Measurements from ENCODE around the gene CD96. TPM values are rescaled to one million over a fixed set of nuclear protein-coding genes. Genes with fewer than 3 reads are reported as not detected.

CD96 gene
- polyA plus RNA-seq, 1 donor from 2014 or later = not detected

DNA sequence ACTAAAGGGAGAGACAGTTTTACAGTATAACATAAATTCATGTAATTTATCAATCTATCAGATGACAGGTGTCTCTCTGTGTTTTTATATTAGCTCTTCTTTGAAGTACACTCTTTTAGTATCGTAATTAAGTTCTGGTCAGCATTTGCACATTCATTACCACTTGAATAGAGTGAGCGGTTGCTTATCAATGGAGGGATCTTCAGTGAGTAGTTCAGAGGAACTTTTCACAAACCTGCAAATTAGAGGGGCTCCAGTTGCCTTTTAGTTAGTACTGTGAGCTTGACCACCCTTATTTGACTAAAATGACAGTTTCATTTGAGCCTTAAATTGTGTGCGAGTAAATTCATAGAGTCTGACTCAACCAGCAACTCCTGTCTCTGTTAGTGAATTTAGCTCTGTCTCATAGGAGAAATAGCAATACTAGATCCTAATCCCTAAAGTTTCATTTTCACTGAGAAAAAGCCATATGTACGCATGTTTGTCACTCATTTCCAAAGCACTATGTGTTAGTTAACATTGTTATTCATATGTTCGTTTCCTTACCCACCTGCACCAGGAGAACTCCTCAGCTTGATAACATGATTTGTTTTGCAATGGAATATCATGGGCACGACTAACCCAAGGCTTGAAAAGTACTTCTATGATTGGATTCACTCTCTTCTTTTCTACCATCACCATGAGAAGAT lies 110.6 kb downstream of the CD96 start:
- no peaks in the 10 kb centered on the region for H3F3A ChIP-seq (ENCODE audit: insufficient read depth, low read length, poor library complexity, severe bottlenecking)
- H3K36me3 ChIP-seq (ENCODE audit: insufficient read depth, low read length) = no peaks in the 10 kb centered on the region
- no peaks in the 10 kb centered on the region for H4K20me1 ChIP-seq (ENCODE audit: insufficient read depth)
- no peaks in the 10 kb centered on the region for H3K9me2 ChIP-seq (ENCODE audit: insufficient read depth, low read length)
- H3K9ac ChIP-seq (ENCODE audit: low read length) = no peak overlapping the region
- H3K9me3 ChIP-seq (ENCODE audit: low read length) = no peaks in the 10 kb centered on the region
- no peak overlapping the region for H3K4me3 ChIP-seq (ENCODE audit: low read length)
- no peak overlapping the region for H2AFZ ChIP-seq (ENCODE audit: low read depth, low read length)
- no peak overlapping the region for H3K4me2 ChIP-seq (ENCODE audit: low read length)
- no peaks in the 10 kb centered on the region for H3K79me2 ChIP-seq (replicated peaks; ENCODE audit: insufficient read depth, low read length)
- no peaks in the 10 kb centered on the region for H3K27me3 ChIP-seq (ENCODE audit: insufficient read depth, low read depth, low read length)
- no peak overlapping the region for H3K27ac ChIP-seq (ENCODE audit: low read length)
- no peak for TF ChIP-seq MXI1 (conservative IDR thresholded peaks at IDR 0.05; ENCODE audit: poor library complexity, severe bottlenecking)
- TF ChIP-seq EZH2 (IDR thresholded peaks at IDR 0.05; ENCODE audit: borderline replicate concordance, insufficient read depth, low read length, poor library complexity, severe bottlenecking) = no peak
- TF ChIP-seq SMC3 (conservative IDR thresholded peaks at IDR 0.05; ENCODE audit: poor library complexity) = no peak
- TF ChIP-seq POLR2AphosphoS5 (IDR thresholded peaks at IDR 0.05) = no peak
- TF ChIP-seq, protein P1, sequence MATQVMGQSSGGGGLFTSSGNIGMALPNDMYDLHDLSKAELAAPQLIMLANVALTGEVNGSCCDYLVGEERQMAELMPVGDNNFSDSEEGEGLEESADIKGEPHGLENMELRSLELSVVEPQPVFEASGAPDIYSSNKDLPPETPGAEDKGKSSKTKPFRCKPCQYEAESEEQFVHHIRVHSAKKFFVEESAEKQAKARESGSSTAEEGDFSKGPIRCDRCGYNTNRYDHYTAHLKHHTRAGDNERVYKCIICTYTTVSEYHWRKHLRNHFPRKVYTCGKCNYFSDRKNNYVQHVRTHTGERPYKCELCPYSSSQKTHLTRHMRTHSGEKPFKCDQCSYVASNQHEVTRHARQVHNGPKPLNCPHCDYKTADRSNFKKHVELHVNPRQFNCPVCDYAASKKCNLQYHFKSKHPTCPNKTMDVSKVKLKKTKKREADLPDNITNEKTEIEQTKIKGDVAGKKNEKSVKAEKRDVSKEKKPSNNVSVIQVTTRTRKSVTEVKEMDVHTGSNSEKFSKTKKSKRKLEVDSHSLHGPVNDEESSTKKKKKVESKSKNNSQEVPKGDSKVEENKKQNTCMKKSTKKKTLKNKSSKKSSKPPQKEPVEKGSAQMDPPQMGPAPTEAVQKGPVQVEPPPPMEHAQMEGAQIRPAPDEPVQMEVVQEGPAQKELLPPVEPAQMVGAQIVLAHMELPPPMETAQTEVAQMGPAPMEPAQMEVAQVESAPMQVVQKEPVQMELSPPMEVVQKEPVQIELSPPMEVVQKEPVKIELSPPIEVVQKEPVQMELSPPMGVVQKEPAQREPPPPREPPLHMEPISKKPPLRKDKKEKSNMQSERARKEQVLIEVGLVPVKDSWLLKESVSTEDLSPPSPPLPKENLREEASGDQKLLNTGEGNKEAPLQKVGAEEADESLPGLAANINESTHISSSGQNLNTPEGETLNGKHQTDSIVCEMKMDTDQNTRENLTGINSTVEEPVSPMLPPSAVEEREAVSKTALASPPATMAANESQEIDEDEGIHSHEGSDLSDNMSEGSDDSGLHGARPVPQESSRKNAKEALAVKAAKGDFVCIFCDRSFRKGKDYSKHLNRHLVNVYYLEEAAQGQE (IDR thresholded peaks at IDR 0.05; ENCODE audit: borderline replicate concordance) = no peak
- no peak for TF ChIP-seq RAD21 (conservative IDR thresholded peaks at IDR 0.05)
- no peak for TF ChIP-seq TAF1 (IDR thresholded peaks at IDR 0.05; ENCODE audit: low read depth)
- TF ChIP-seq, protein P2, sequence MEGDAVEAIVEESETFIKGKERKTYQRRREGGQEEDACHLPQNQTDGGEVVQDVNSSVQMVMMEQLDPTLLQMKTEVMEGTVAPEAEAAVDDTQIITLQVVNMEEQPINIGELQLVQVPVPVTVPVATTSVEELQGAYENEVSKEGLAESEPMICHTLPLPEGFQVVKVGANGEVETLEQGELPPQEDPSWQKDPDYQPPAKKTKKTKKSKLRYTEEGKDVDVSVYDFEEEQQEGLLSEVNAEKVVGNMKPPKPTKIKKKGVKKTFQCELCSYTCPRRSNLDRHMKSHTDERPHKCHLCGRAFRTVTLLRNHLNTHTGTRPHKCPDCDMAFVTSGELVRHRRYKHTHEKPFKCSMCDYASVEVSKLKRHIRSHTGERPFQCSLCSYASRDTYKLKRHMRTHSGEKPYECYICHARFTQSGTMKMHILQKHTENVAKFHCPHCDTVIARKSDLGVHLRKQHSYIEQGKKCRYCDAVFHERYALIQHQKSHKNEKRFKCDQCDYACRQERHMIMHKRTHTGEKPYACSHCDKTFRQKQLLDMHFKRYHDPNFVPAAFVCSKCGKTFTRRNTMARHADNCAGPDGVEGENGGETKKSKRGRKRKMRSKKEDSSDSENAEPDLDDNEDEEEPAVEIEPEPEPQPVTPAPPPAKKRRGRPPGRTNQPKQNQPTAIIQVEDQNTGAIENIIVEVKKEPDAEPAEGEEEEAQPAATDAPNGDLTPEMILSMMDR (IDR thresholded peaks at IDR 0.05; ENCODE audit: poor library complexity, severe bottlenecking) = no peak
- no peak for TF ChIP-seq EP300 (conservative IDR thresholded peaks at IDR 0.05; ENCODE audit: poor library complexity, severe bottlenecking)

DNA sequence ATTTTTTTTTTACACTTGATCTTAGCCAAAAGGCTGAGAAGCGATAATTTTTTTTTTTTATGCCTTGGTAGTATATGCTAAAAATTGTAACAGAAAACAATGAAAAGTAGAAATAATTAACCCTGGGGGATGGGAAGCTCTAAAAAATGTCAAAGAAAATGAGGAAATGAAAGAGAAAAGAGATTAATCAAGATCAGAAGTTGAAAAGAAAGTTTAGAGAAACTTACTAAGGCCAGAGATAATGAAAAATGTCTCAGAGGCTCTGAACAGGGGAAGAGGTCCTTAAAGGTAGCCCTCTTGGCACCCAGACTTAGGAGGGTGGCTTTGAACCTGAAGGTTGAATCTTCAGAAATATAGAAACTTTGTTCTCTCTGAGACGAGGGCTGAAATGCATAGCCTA lies 111.8 kb downstream of the CD96 start:
- H3K9me3 ChIP-seq (ENCODE audit: low read length) = no peaks in the 10 kb centered on the region
- H4K20me1 ChIP-seq (ENCODE audit: insufficient read depth) = no peaks in the 10 kb centered on the region
- TF ChIP-seq EP300 (conservative IDR thresholded peaks at IDR 0.05; ENCODE audit: poor library complexity, severe bottlenecking) (no peak), TAF1 (IDR thresholded peaks at IDR 0.05; ENCODE audit: low read depth) (no peak)
- TF ChIP-seq, protein P2 (IDR thresholded peaks at IDR 0.05; ENCODE audit: poor library complexity, severe bottlenecking) = no peak
- H3K4me2 ChIP-seq (ENCODE audit: low read length) = no peak overlapping the region
- H2AFZ ChIP-seq (ENCODE audit: low read depth, low read length) = no peak overlapping the region
- no peaks in the 10 kb centered on the region for H3K36me3 ChIP-seq (ENCODE audit: insufficient read depth, low read length)
- no peaks in the 10 kb centered on the region for H3K9me2 ChIP-seq (ENCODE audit: insufficient read depth, low read length)
- H3K27me3 ChIP-seq (ENCODE audit: insufficient read depth, low read depth, low read length) = no peaks in the 10 kb centered on the region
- no peaks in the 10 kb centered on the region for H3F3A ChIP-seq (ENCODE audit: insufficient read depth, low read length, poor library complexity, severe bottlenecking)
- H3K9ac ChIP-seq (ENCODE audit: low read length) = no peak overlapping the region
- H3K4me3 ChIP-seq (ENCODE audit: low read length) = no peak overlapping the region
- H3K79me2 ChIP-seq (replicated peaks; ENCODE audit: insufficient read depth, low read length) = no peaks in the 10 kb centered on the region
- no peak overlapping the region for H3K27ac ChIP-seq (ENCODE audit: low read length)
